Measurements from ENCODE around the gene KIF6.

- TF ChIP-seq ESRRA (IDR thresholded peaks at IDR 0.05; ENCODE audit: borderline replicate concordance, low read length) (no peak), CTCF (IDR thresholded peaks at IDR 0.05) (no peak), SMC3 (IDR thresholded peaks at IDR 0.05) (no peak), EHMT2 (IDR thresholded peaks at IDR 0.05; ENCODE audit: low read depth) (no peak), USF2 (IDR thresholded peaks at IDR 0.05) (no peak), PHF8 (IDR thresholded peaks at IDR 0.05; ENCODE audit: borderline replicate concordance, low read depth) (no peak)
Measured at GRCh38 chr6:39446909-39447308, 278.3 kb downstream of the KIF6 start.

Data from A549 (cell line).